MM.1S (cell line): ENCODE results near the gene PDE4B.

Source experiments
- DNase-seq: peaks from one replicate; pipeline ENCODE4 v3.0.0-alpha.2; 2015
- H2AFZ ChIP-seq: fragments of 300-600 bp; sonication (generic); 2 replicates; pipeline ENCODE4 v1.6.0; 2016; ENCODE audit warnings: antibody characterized with exemption, low read length
- H3F3A ChIP-seq: fragments of 300-600 bp; sonication (generic); 2 replicates; pipeline ENCODE4 v1.6.1; 2016; ENCODE audit warnings: mild to moderate bottlenecking, antibody characterized with exemption, low read length, moderate library complexity, mixed read lengths; ENCODE audit not compliant: insufficient read depth
- H3K27ac ChIP-seq: fragments of 300-600 bp; sonication (generic); 2 replicates; pipeline ENCODE4 v1.5.1; 2016; ENCODE audit warnings: mild to moderate bottlenecking, low read length
- H3K27me3 ChIP-seq: fragments of 300-600 bp; sonication (generic); replicated peaks from 2 replicates; pipeline ENCODE4 v1.6.0; 2016; ENCODE audit warnings: low read length; ENCODE audit not compliant: insufficient read depth
- H3K36me3 ChIP-seq: fragments of 300-600 bp; sonication (generic); replicated peaks from 2 replicates; pipeline ENCODE4 v1.6.1; 2016; ENCODE audit warnings: mild to moderate bottlenecking, low read length, mixed read lengths; ENCODE audit not compliant: insufficient read depth
- H3K4me1 ChIP-seq: fragments of 300-600 bp; sonication (generic); 2 replicates; pipeline ENCODE4 v1.6.1; 2016; ENCODE audit warnings: low read length, mixed read lengths
- H3K4me2 ChIP-seq: fragments of 300-600 bp; sonication (generic); 2 replicates; pipeline ENCODE4 v1.6.0; 2016; ENCODE audit warnings: low read depth, low read length
- H3K4me3 ChIP-seq: fragments of 300-600 bp; sonication (generic); 2 replicates; pipeline ENCODE4 v1.5.1; 2016; ENCODE audit warnings: low read length, mixed read lengths
- H3K79me2 ChIP-seq: fragments of 300-600 bp; sonication (generic); 2 replicates; pipeline ENCODE4 v1.6.1; 2016; ENCODE audit warnings: mixed run types, low read length, mixed read lengths
- H3K9ac ChIP-seq: fragments of 300-600 bp; sonication (generic); 2 replicates; pipeline ENCODE4 v1.6.1; 2016; ENCODE audit warnings: low read length, mixed read lengths
- H3K9me2 ChIP-seq: fragments of 300-600 bp; sonication (generic); replicated peaks from 2 replicates; pipeline ENCODE4 v1.6.1; 2016; ENCODE audit warnings: mild to moderate bottlenecking, low read length, mixed read lengths; ENCODE audit not compliant: insufficient read depth
- H3K9me3 ChIP-seq: fragments of 300-600 bp; sonication (generic); replicated peaks from 2 replicates; pipeline ENCODE4 v1.6.1; 2016; ENCODE audit warnings: mild to moderate bottlenecking, low read length, mixed read lengths; ENCODE audit not compliant: insufficient read depth
- H4K20me1 ChIP-seq: fragments of 300-600 bp; sonication (generic); 2 replicates; pipeline ENCODE4 v1.6.1; 2016; ENCODE audit warnings: mild to moderate bottlenecking, low read length, moderate library complexity, mixed read lengths; ENCODE audit not compliant: insufficient read depth
- CTCF ChIP-seq: fragments of 300-600 bp; sonication (generic); IDR thresholded peaks from 2 replicates; pipeline ENCODE4 v1.5.1; 2016; ENCODE audit warnings: antibody characterized with exemption, low read length, mixed read lengths
- EZH2 ChIP-seq: fragments of 300-600 bp; sonication (generic); optimal IDR thresholded peaks from 2 replicates; pipeline ENCODE3; 2017; ENCODE audit warnings: low read depth, mild to moderate bottlenecking, antibody characterized with exemption, low read length, mixed read lengths
- EZH2phosphoT487 ChIP-seq: fragments of 300-600 bp; sonication (generic); IDR thresholded peaks from 2 replicates; pipeline ENCODE4 v1.6.1; 2018; ENCODE audit warnings: antibody characterized with exemption, low read length

The PDE4B gene

GRCh38 chr1:66346057-66346795 lies 553.5 kb downstream of the PDE4B start:
- no peak overlapping the region for H3K4me2 ChIP-seq
- H3K79me2 ChIP-seq, result peaks cover 87% of the 10 kb centered on the region
- no peak overlapping the region for H2AFZ ChIP-seq
- no peak overlapping the region for H3K4me3 ChIP-seq
- H3F3A ChIP-seq, result peaks cover 26% of the 10 kb centered on the region
- DNase-seq, result no peak
- H4K20me1 ChIP-seq, result no peaks in the 10 kb centered on the region
- H3K36me3 ChIP-seq, result no peaks in the 10 kb centered on the region
- H3K4me1 ChIP-seq, result peaks cover 32% of the 10 kb centered on the region
- no peaks in the 10 kb centered on the region for H3K9me2 ChIP-seq
- TF ChIP-seq CTCF, result no peak
- no peak for TF ChIP-seq EZH2
- no peak for TF ChIP-seq EZH2phosphoT487
- H3K27ac ChIP-seq, result no peak overlapping the region
- no peaks in the 10 kb centered on the region for H3K27me3 ChIP-seq
- no peak overlapping the region for H3K9ac ChIP-seq
- H3K9me3 ChIP-seq, result no peaks in the 10 kb centered on the region

GRCh38 chr1:66346873-66347272 lies 554.2 kb downstream of the PDE4B start:
- peaks cover 87% of the 10 kb centered on the region for H3K79me2 ChIP-seq
- DNase-seq, result no peak
- peaks cover 32% of the 10 kb centered on the region for H3K4me1 ChIP-seq
- H4K20me1 ChIP-seq, result no peaks in the 10 kb centered on the region
- H3K36me3 ChIP-seq, result no peaks in the 10 kb centered on the region
- no peak overlapping the region for H2AFZ ChIP-seq
- H3K4me3 ChIP-seq, result no peak overlapping the region
- H3K27ac ChIP-seq, result no peak overlapping the region
- H3K4me2 ChIP-seq, result no peak overlapping the region
- no peak overlapping the region for H3K9ac ChIP-seq
- H3K9me2 ChIP-seq, result no peaks in the 10 kb centered on the region
- H3F3A ChIP-seq, result peaks cover 24% of the 10 kb centered on the region; the same call in 1 of the 2 replicates
- H3K27me3 ChIP-seq, result no peaks in the 10 kb centered on the region
- no peaks in the 10 kb centered on the region for H3K9me3 ChIP-seq
- no peak for TF ChIP-seq EZH2phosphoT487
- TF ChIP-seq CTCF, result no peak
- TF ChIP-seq EZH2, result no peak

GRCh38 chr1:66348776-66349175 lies 556.1 kb downstream of the PDE4B start:
- no peak for DNase-seq
- Histone ChIP-seq H3K9me3 (no peaks in the 10 kb centered on the region), H3K9me2 (no peaks in the 10 kb centered on the region), H3K4me3 (no peak overlapping the region), H3K79me2 (peaks cover 89% of the 10 kb centered on the region), H3K27ac (peak overlapping the region; percentile 71; the same call in 1 of the 2 replicates), H3K27me3 (no peaks in the 10 kb centered on the region), H2AFZ (no peak overlapping the region), H3K4me1 (peaks cover 33% of the 10 kb centered on the region), H3K36me3 (no peaks in the 10 kb centered on the region), H3F3A (peaks cover 23% of the 10 kb centered on the region; the same call in 1 of the 2 replicates), H3K9ac (peak overlapping the region; percentile 58; the same call in 1 of the 2 replicates), H4K20me1 (no peaks in the 10 kb centered on the region), H3K4me2 (peak overlapping the region; percentile 63; the same call in 1 of the 2 replicates)
- TF ChIP-seq CTCF (no peak), EZH2 (no peak), EZH2phosphoT487 (no peak)
